Liver (tissue), 9 donors: Measurements from ENCODE around the gene ARHGEF7. TPM values are rescaled to one million over a fixed set of nuclear protein-coding genes. Genes with fewer than 3 reads are reported as not detected.

Source experiments
- DNase-seq: peaks from one replicate; pipeline ENCODE4 v3.0.0-alpha.2; 2017; ENCODE audit warnings: low spot score
- H3K27ac ChIP-seq, 2 donors: one replicate each; pipeline ENCODE4 v1.7.0; 2013; ENCODE audit warnings: inconsistent platforms in 2 of 2, low read length in 2 of 2, control low read depth in 1 of 2, low read depth in 1 of 2, mild to moderate bottlenecking in 1 of 2
- H3K27me3 ChIP-seq, 4 donors: one replicate each; pipeline versions ENCODE4 v1.6.1 to v1.7.0; 2013; ENCODE audit warnings: low read length in 3 of 4, inconsistent platforms in 1 of 4, mild to moderate bottlenecking in 1 of 4, moderate library complexity in 1 of 4; ENCODE audit not compliant: control insufficient read depth in 4 of 4, insufficient read depth in 4 of 4
- H3K36me3 ChIP-seq, 4 donors: one replicate each; pipeline versions ENCODE4 v1.6.1 to v1.7.0; 2013; ENCODE audit warnings: low read length in 3 of 4, mild to moderate bottlenecking in 3 of 4, low read depth in 1 of 4, moderate library complexity in 1 of 4; ENCODE audit not compliant: control insufficient read depth in 4 of 4, insufficient read depth in 3 of 4
- H3K4me1 ChIP-seq, 4 donors: one replicate each; pipeline versions ENCODE4 v1.6.1 to v1.7.0; 2013; ENCODE audit warnings: low read length in 3 of 4, mild to moderate bottlenecking in 3 of 4, moderate library complexity in 1 of 4; ENCODE audit not compliant: control insufficient read depth in 4 of 4, insufficient read depth in 4 of 4
- H3K4me3 ChIP-seq, 3 donors: one replicate each; pipeline versions ENCODE4 v1.6.1 to v1.7.0; 2013; ENCODE audit warnings: low read length in 3 of 3, control low read depth in 1 of 3, low read depth in 1 of 3, mild to moderate bottlenecking in 1 of 3
- H3K9ac ChIP-seq, 2 donors: one replicate each; pipeline ENCODE4 v1.7.0; 2013; ENCODE audit warnings: low read length in 2 of 2, mild to moderate bottlenecking in 2 of 2, moderate library complexity in 2 of 2, control low read depth in 1 of 2, low read depth in 1 of 2
- H3K9me3 ChIP-seq, 4 donors: one replicate each; pipeline versions ENCODE4 v1.6.1 to v1.7.0; 2013; ENCODE audit warnings: low read length in 3 of 4; ENCODE audit not compliant: control insufficient read depth in 4 of 4
- EGR1 ChIP-seq, 2 donors: IDR thresholded peaks; 2 replicates each; pipeline ENCODE4 v1.6.1; 2016 to 2018; ENCODE audit warnings: antibody characterized with exemption in 2 of 2, low read depth in 2 of 2
- FOXA2 ChIP-seq: IDR thresholded peaks from 2 replicates; pipeline ENCODE4 v1.6.1; 2016; ENCODE audit warnings: antibody characterized with exemption
- JUND ChIP-seq, 2 donors: IDR thresholded peaks; 2 replicates each; pipeline ENCODE4 v1.6.1; 2016; ENCODE audit warnings: antibody characterized with exemption in 2 of 2
- NR2F2 ChIP-seq: IDR thresholded peaks from 2 replicates; pipeline ENCODE4 v1.6.1; 2016; ENCODE audit warnings: antibody characterized with exemption
- RAD21 ChIP-seq, 2 donors: IDR thresholded peaks; 2 replicates each; pipeline ENCODE4 v1.6.1; 2016; ENCODE audit warnings: antibody characterized with exemption in 2 of 2, mild to moderate bottlenecking in 2 of 2
- RXRA ChIP-seq, 2 donors: IDR thresholded peaks; 2 replicates each; pipeline ENCODE4 v1.6.1; 2017 to 2018; ENCODE audit warnings: antibody characterized with exemption in 2 of 2, mild to moderate bottlenecking in 1 of 2
- TAF1 ChIP-seq: conservative IDR thresholded peaks from 2 replicates; pipeline ENCODE4 v1.6.1; 2016; ENCODE audit warnings: antibody characterized with exemption, mild to moderate bottlenecking
- YY1 ChIP-seq: IDR thresholded peaks from 2 replicates; pipeline ENCODE4 v1.6.1; 2016; ENCODE audit warnings: antibody characterized with exemption, mild to moderate bottlenecking
- WGBS: extraction: QIAGEN DNeasy Blood & Tissue Kit; methylation state at CpG from one replicate; pipeline ENCODE4 v1.1.7; 2013; 5-methylcytosine and 5-hydroxymethylcytosine counted together
- polyA plus RNA-seq, 2 donors: library from polyadenylated mRNA; stranded (reverse) in 1 of 2; unstranded in 1 of 2; fragments of 200-250 nt in 1 of 2; fragments of >200 nt in 1 of 2; fragmentation: Nextera tagmentation in 1 of 2; extraction: Ambion mirVana in 1 of 2; gene quantifications; one replicate each; pipeline versions ENCODE4 v1.2.1 to v1.2.3, GENCODE V29; 2013 to 2015
- total RNA-seq, 2 donors: library from RNA; depleted of rRNA; stranded (reverse); fragments of >200 nt; gene quantifications; one replicate each; pipeline ENCODE4 v1.2.3, GENCODE V29; 2014
- TF ChIP-seq, protein P1 (sequence below): fragments of 150-350 bp; IDR thresholded peaks from 2 replicates; pipeline ENCODE4 v1.5.1; 2017; ENCODE audit warnings: improper control_type of control experiment, low read depth, low read length; ENCODE audit not compliant: missing input control
- TF ChIP-seq, protein P2 (sequence below): IDR thresholded peaks from 2 replicates; pipeline ENCODE4 v1.6.1; 2016; ENCODE audit warnings: antibody characterized with exemption
- TF ChIP-seq, protein P3 (sequence below): IDR thresholded peaks from 2 replicates; pipeline ENCODE4 v1.6.1; 2016; ENCODE audit warnings: antibody characterized with exemption, mild to moderate bottlenecking
- donor health status: healthy.
- donor health status: healthy.
- donor health status: healthy.
- donor health status: healthy.
- donor health status: healthy.

Gene ARHGEF7
- total and polyA plus RNA-seq, 4 donors, result 10.3 to 37.5 (median 20.1) TPM

DNA sequence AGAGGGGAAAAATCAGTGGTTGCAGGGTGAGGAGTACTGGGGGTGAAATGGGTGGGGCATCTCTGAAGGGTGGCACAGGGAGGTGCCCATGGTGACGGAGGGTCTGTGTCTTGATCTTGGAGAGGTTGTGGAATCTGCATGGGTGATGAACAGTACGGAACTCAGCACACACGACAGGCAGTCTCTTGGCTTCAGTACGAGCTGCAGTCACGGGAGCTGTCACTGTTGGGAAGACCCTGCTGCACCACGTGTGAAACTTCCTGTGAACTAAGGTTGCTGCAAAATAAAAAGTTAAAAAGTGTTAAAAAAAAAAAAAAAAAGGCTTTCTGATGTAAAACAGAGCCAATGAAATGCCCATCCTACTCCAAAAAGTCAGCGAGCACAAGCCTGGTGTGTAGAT is 239.7 kb downstream of the ARHGEF7 start:
- no peak for DNase-seq
- no peak overlapping the region for H3K27ac ChIP-seq
- H3K4me3 ChIP-seq, result no peak overlapping the region
- no peaks in the 10 kb centered on the region for H3K9me3 ChIP-seq
- TF ChIP-seq TAF1 (no peak), RAD21 (IDR thresholded peaks at IDR 0.05) (no peak), EGR1 (IDR thresholded peaks at IDR 0.05; ENCODE audit: low read depth in 2 of 2) (no peak), JUND (IDR thresholded peaks at IDR 0.05) (no peak), FOXA2 (no peak), NR2F2 (no peak), YY1 (no peak), RXRA (IDR thresholded peaks at IDR 0.05) (no peak)
- TF ChIP-seq, protein P1, sequence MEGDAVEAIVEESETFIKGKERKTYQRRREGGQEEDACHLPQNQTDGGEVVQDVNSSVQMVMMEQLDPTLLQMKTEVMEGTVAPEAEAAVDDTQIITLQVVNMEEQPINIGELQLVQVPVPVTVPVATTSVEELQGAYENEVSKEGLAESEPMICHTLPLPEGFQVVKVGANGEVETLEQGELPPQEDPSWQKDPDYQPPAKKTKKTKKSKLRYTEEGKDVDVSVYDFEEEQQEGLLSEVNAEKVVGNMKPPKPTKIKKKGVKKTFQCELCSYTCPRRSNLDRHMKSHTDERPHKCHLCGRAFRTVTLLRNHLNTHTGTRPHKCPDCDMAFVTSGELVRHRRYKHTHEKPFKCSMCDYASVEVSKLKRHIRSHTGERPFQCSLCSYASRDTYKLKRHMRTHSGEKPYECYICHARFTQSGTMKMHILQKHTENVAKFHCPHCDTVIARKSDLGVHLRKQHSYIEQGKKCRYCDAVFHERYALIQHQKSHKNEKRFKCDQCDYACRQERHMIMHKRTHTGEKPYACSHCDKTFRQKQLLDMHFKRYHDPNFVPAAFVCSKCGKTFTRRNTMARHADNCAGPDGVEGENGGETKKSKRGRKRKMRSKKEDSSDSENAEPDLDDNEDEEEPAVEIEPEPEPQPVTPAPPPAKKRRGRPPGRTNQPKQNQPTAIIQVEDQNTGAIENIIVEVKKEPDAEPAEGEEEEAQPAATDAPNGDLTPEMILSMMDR, result no peak
- TF ChIP-seq, protein P2, sequence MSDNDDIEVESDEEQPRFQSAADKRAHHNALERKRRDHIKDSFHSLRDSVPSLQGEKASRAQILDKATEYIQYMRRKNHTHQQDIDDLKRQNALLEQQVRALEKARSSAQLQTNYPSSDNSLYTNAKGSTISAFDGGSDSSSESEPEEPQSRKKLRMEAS, result no peak
- TF ChIP-seq, protein P3, sequence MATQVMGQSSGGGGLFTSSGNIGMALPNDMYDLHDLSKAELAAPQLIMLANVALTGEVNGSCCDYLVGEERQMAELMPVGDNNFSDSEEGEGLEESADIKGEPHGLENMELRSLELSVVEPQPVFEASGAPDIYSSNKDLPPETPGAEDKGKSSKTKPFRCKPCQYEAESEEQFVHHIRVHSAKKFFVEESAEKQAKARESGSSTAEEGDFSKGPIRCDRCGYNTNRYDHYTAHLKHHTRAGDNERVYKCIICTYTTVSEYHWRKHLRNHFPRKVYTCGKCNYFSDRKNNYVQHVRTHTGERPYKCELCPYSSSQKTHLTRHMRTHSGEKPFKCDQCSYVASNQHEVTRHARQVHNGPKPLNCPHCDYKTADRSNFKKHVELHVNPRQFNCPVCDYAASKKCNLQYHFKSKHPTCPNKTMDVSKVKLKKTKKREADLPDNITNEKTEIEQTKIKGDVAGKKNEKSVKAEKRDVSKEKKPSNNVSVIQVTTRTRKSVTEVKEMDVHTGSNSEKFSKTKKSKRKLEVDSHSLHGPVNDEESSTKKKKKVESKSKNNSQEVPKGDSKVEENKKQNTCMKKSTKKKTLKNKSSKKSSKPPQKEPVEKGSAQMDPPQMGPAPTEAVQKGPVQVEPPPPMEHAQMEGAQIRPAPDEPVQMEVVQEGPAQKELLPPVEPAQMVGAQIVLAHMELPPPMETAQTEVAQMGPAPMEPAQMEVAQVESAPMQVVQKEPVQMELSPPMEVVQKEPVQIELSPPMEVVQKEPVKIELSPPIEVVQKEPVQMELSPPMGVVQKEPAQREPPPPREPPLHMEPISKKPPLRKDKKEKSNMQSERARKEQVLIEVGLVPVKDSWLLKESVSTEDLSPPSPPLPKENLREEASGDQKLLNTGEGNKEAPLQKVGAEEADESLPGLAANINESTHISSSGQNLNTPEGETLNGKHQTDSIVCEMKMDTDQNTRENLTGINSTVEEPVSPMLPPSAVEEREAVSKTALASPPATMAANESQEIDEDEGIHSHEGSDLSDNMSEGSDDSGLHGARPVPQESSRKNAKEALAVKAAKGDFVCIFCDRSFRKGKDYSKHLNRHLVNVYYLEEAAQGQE, result no peak
- no peaks in the 10 kb centered on the region for H3K27me3 ChIP-seq
- H3K9ac ChIP-seq, result no peak overlapping the region
- H3K36me3 ChIP-seq, result no peaks in the 10 kb centered on the region
- H3K4me1 ChIP-seq, result no peaks in the 10 kb centered on the region
- WGBS, result 70% methylated on average over 7 of the region's 7 CpGs

Other genes with a start within 250 kb of the ARHGEF7 start
- 10 to 100 TPM; 44.1 to 74.1 TPM for gene ANKRD10, start 200.2 kb upstream of the ARHGEF7 start, total RNA-seq
- 10 to 100 TPM; 18.8 to 61.7 TPM for gene ANKRD10, start 200.2 kb upstream of the ARHGEF7 start, polyA plus RNA-seq
- gene TEX29, start 205.3 kb downstream of the ARHGEF7 start, total RNA-seq, result under 1 TPM in 1 of 2 donors, not detected in 1; 0.17 TPM
- gene TEX29, start 205.3 kb downstream of the ARHGEF7 start, polyA plus RNA-seq, result not detected